ENCODE measurements around the gene NELL2. TPM values are rescaled to one million over a fixed set of nuclear protein-coding genes. Genes with fewer than 3 reads are reported as not detected.

Gene NELL2
- total RNA-seq, 4 donors from 2014 or later, result 0.23 to 11.4 (median 1.7) TPM

DNA sequence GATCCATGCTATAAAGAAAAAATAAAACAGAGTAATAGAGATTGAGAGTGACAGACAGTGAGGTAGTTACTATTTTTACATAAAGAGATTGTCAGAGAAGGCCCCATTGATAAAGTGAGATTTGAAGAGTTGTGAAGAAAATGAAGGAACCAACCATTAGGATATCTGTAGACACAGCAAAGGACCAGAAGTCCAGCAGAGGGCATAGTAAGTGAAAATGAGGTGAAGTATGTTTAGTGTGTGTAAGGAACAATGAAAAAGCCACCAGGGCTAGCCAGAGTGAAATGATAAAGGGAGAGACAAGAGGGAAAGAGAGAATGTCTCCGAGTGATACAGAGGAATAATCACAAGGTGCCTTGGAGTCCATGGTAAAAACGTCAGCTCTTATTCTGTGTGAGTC is 411.0 kb downstream of the NELL2 start:
- no peak for DNase-seq
- no peak overlapping the region for H3K27ac ChIP-seq
- H3K4me3 ChIP-seq, result no peak overlapping the region
- H3K4me1 ChIP-seq, result no peaks in the 10 kb centered on the region
- H3K36me3 ChIP-seq, result no peaks in the 10 kb centered on the region
- no peaks in the 10 kb centered on the region for H3K27me3 ChIP-seq
- TF ChIP-seq POLR2A (IDR thresholded peaks at IDR 0.05) (no peak), CTCF (IDR thresholded peaks at IDR 0.05) (no peak)
- intact Hi-C loops (cut with DNase I), result no loop called here
- no peaks in the 10 kb centered on the region for H3K9me3 ChIP-seq
- 63 to 76% methylated on average over 2 of the region's 2 CpGs for WGBS, 2 donors

DNA sequence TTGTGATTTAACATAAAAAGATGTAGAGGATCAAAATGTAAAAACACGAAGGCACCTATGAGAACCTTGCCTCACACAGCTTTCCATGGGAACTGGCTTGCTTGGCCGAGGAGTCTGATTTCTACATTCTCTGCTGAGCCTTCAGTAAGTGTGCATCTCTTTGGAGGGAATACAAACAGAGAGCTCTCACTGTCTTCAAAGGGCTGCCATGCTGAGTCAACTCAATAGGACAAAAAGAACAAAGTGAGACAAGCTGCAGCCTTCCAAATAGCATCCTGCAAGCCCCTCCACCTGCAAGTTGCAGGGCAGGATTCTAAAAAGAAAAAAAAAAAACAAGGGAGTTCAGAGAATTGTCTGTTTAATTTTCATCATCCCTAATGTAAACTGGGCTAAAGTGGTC is 411.9 kb downstream of the NELL2 start:
- no peaks in the 10 kb centered on the region for H3K36me3 ChIP-seq
- intact Hi-C loops (cut with DNase I), result no loop called here

DNA sequence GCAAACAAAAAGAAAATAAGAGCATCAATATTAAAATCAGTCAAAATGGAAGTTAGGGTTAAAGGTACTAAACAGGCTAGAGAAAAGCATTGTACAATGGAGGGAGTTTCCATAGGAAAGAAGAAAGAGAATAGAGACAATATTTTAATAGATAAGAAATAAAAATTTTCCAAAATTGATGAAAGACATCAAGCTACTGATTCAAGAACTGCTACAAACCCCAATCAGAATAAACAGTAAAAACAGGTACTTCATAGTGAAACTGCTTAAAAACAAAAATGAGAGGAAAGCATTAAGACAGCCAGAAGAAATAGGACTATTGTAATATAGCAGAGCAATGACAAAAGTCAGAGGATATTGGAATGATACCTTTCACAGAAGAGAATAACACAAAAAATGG is 413.4 kb downstream of the NELL2 start:
- Histone ChIP-seq H3K36me3 (no peaks in the 10 kb centered on the region), H3K4me1 (no peaks in the 10 kb centered on the region), H3K27ac (no peak overlapping the region), H3K27me3 (no peaks in the 10 kb centered on the region), H3K4me3 (no peak overlapping the region), H3K9me3 (no peaks in the 10 kb centered on the region)
- DNase-seq, result no peak
- TF ChIP-seq POLR2A (IDR thresholded peaks at IDR 0.05), result no peak
- no peak for TF ChIP-seq CTCF (IDR thresholded peaks at IDR 0.05)
- intact Hi-C loops (cut with DNase I), result no loop called here

More for the DNA sequence above, 411.9 kb downstream of the NELL2 start:
- Histone ChIP-seq H3K27ac (no peak overlapping the region), H3K9me3 (no peaks in the 10 kb centered on the region), H3K27me3 (no peaks in the 10 kb centered on the region), H3K4me1 (no peaks in the 10 kb centered on the region), H3K4me3 (no peak overlapping the region)
- no peak for DNase-seq
- WGBS, 2 donors, result 55 to 65% methylated on average over 2 of the region's 2 CpGs
- no peak for TF ChIP-seq POLR2A (IDR thresholded peaks at IDR 0.05)
- TF ChIP-seq CTCF (IDR thresholded peaks at IDR 0.05), result no peak

- 60 to 82% methylated on average over 3 of the region's 3 CpGs for WGBS, 2 donors
- Histone ChIP-seq H3K27me3 (no peaks in the 10 kb centered on the region), H3K36me3 (no peaks in the 10 kb centered on the region), H3K4me3 (no peak overlapping the region), H3K27ac (no peak overlapping the region), H3K4me1 (no peaks in the 10 kb centered on the region), H3K9me3 (no peaks in the 10 kb centered on the region)
- TF ChIP-seq CTCF (IDR thresholded peaks at IDR 0.05) (no peak), POLR2A (IDR thresholded peaks at IDR 0.05) (no peak)
- intact Hi-C loops (cut with DNase I), result no loop called here
- no peak for DNase-seq
Observed at GRCh38 chr12:44460261-44460660, 415.9 kb downstream of the NELL2 start.

DNA sequence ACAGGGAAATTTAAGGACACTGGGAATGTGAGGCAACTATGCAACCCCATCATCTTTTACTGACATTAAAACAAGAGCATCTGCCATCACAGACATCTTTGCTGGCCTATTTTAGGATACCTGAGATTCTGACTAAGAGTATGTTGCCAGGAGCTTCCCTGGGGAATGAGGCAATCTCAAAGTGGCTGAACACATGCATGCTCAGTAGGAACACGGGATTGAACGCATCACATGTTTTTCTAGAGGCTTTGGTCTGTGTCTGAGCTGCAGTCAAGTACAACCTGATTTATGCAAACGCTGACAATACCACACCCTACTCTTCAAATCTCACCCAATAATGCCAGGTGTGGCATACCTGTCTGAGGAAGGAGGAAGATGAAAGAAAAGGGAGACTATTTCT is 416.5 kb downstream of the NELL2 start:
- WGBS, 2 donors, result 50 to 60% methylated on average over 3 of the region's 3 CpGs
- H3K4me1 ChIP-seq, result no peaks in the 10 kb centered on the region
- DNase-seq, result no peak
- H3K9me3 ChIP-seq, result no peaks in the 10 kb centered on the region
- no peaks in the 10 kb centered on the region for H3K36me3 ChIP-seq
- H3K27ac ChIP-seq, result no peak overlapping the region
- intact Hi-C loops (cut with DNase I), result no loop called here
- H3K27me3 ChIP-seq, result no peaks in the 10 kb centered on the region
- H3K4me3 ChIP-seq, result no peak overlapping the region
- TF ChIP-seq CTCF (IDR thresholded peaks at IDR 0.05) (no peak), POLR2A (IDR thresholded peaks at IDR 0.05) (no peak)

Small RNA genes within 50 kb of the gene (small RNA-seq; reads per million reads assigned to genes)
- 0 reads per million in 4 donors for gene RF00019

Other genes with a start within 250 kb of the NELL2 start
- not detected for gene DBX2, start 174.8 kb upstream of the NELL2 start, total RNA-seq

All from esophagus squamous epithelium (tissue), 5 donors.